Heart right ventricle (tissue), 16 donors: Measurements from ENCODE around the gene RARS1. TPM values are rescaled to one million over a fixed set of nuclear protein-coding genes. Genes with fewer than 3 reads are reported as not detected.

Experiments
- ATAC-seq, 8 donors: fragments of 200-7000 bp; cut with Tn5 transposase; one replicate each; pipeline ENCODE4 v1.9.1; 2020; ENCODE audit warnings: mild to moderate bottlenecking in 8 of 8, moderate library complexity in 8 of 8, moderate number of reproducible peaks in 1 of 8
- DNase-seq, 2 donors: peaks; one replicate each; pipeline ENCODE4 v3.0.0-alpha.2; 2020
- H3K27ac ChIP-seq, 10 donors: fragments of 200-600 bp; sonication (generic) in 2 of 10; one replicate each; pipeline versions ENCODE4 v1.5.0 to v1.8.0; 2020 to 2022; ENCODE audit warnings: mild to moderate bottlenecking in 3 of 10
- H3K27me3 ChIP-seq, 7 donors: fragments of 200-600 bp; one replicate each; pipeline ENCODE4 v1.8.0; 2021 to 2022; ENCODE audit warnings: mild to moderate bottlenecking in 2 of 7
- H3K36me3 ChIP-seq, 9 donors: fragments of 200-600 bp; sonication (generic) in 1 of 9; one replicate each; pipeline versions ENCODE4 v1.5.0 to v1.8.0; 2020 to 2022; ENCODE audit warnings: mild to moderate bottlenecking in 2 of 9
- H3K4me1 ChIP-seq, 9 donors: fragments of 200-600 bp; sonication (generic) in 1 of 9; one replicate each; pipeline versions ENCODE4 v1.5.0 to v1.8.0; 2020 to 2022; ENCODE audit warnings: mild to moderate bottlenecking in 4 of 9
- H3K4me3 ChIP-seq, 10 donors: fragments of 200-600 bp; sonication (generic) in 2 of 10; one replicate each; pipeline versions ENCODE4 v1.5.0 to v1.8.0; 2020 to 2022; ENCODE audit warnings: mild to moderate bottlenecking in 7 of 10, moderate library complexity in 2 of 10
- H3K9me3 ChIP-seq, 11 donors: fragments of 200-600 bp in 10 of 11; sonication (generic) in 2 of 11; one replicate each; pipeline versions ENCODE4 v1.5.0 to v1.8.0; 2013 to 2022; ENCODE audit warnings: mild to moderate bottlenecking in 2 of 11, control low read depth in 1 of 11, moderate library complexity in 1 of 11
- CTCF ChIP-seq, 9 donors: fragments of 200-600 bp; sonication (generic) in 2 of 9; IDR thresholded peaks; one replicate each; pipeline versions ENCODE4 v1.5.0 to v1.8.0; 2021 to 2022; ENCODE audit warnings: antibody characterized with exemption in 9 of 9, mild to moderate bottlenecking in 5 of 9, moderate library complexity in 1 of 9
- WGBS, 2 donors: extraction: QIAGEN DNeasy Blood & Tissue Kit; methylation state at CpG; one replicate each; pipeline ENCODE4 v1.1.7; 2013; ENCODE audit warnings: inconsistent platforms in 1 of 2; 5-methylcytosine and 5-hydroxymethylcytosine counted together
- intact Hi-C, 10 donors: fragments of 100-400 bp; cut with DNase I; formaldehyde crosslinking; loops; one replicate each; pipeline versions ENCODE4 v1.11.1 to v1.14.2; 2022
- long read RNA-seq, 3 donors: library from polyadenylated mRNA; unstranded; transcript quantifications; one replicate each; pipeline ENCODE4 v2.0.0, GENCODE V29; 2020 to 2021
- polyA plus RNA-seq, 2 donors: library from polyadenylated mRNA; stranded (reverse); fragments of 200-250 nt; gene quantifications; one replicate each; pipeline ENCODE4 v1.2.3, GENCODE V29; 2013
- total RNA-seq, 10 donors: library from RNA; stranded (reverse); fragmentation: NEBNext Ultra II Directional in 3 of 10; extraction: Animal tissue kit (Norgen Biotek cat#: 25700) in 3 of 10; gene quantifications; one replicate each; pipeline versions ENCODE4 v1.2.1 to v1.2.4, GENCODE V29; 2021 to 2023
- donor health status: Arrhythmogenic right ventricular cardiomyopathy.
- donor health status: ischemic (EF 13 %, LVEDD 7.1; RV severe dilation, severe dysfunction).
- donor health status: healthy with polysubstance abuse.
- donor health status: DM: no; HTN: yes; CAD: no.
- donor health status: DM: no; HTN: no; CAD: no.
- donor health status: ischemic (EF 25% LVEDD 6.9; RV normal size, moderate dysfunction).
- donor health status: ischemic (EF 25% LVEDD 5.7; RV mildly dilated, moderate dysfunction).
- donor health status: healthy.
- donor health status: DM: yes; HTN: yes; CAD: no.
- donor health status: Ischemic cardiomyopathy.
- donor health status: ischemic (EF 35%, LVEDD 5.7; RV mildly dilated, moderate dysfunction).
- donor health status: nonischemic (EF 11% LVEDD 7.7; RV severe dilation, severe dysfunction).
- donor health status: DM: yes; HTN: yes; CAD: no.
- donor health status: PGD.
- donor health status: ischemic (EF 29% LVEDD 5.4; RV normal size, mild dysfunction).
- donor health status: nonischemic (EF 23%, LVEDD 6.1; RV moderate dilation, normal function).

Gene RARS1
- total RNA-seq (10 to 100 TPM; 43.7 to 52.5 (median 46.0) TPM), polyA plus RNA-seq (10 to 100 TPM; 22.4 to 41.1 TPM)
- long read RNA-seq, donor 1, transcript RARS-201 (15 exons, 2,146 nt), result major isoform, 36 of 44 reads
- long read RNA-seq, donor 1, partial matches to known transcripts, result 6 of 44 reads
- long read RNA-seq, donor 1, other reads (novel, unspliced or antisense), result 2 of 44 reads
- long read RNA-seq, donor 2, transcript RARS-201 (15 exons, 2,146 nt), result major isoform, 44 of 50 reads
- long read RNA-seq, donor 2, partial matches to known transcripts, result 3 of 50 reads
- long read RNA-seq, donor 2, other reads (novel, unspliced or antisense), result 3 of 50 reads
- long read RNA-seq, donor 3, transcript RARS-201 (15 exons, 2,146 nt), result major isoform, 102 of 141 reads
- long read RNA-seq, donor 3, partial matches to known transcripts, result 29 of 141 reads
- long read RNA-seq, donor 3, other reads (novel, unspliced or antisense), result 9 of 141 reads

- DNase-seq (peak; percentile 93 to 94), ATAC-seq (peak; percentile 99 to 100 (median 99))
- Histone ChIP-seq H3K27ac (peak within 1 kb of the TSS in 9 of 10 donors; percentile 71 to 89 (median 80)), H3K36me3 (peaks cover 0 to 37% (median 30%) of the 10 kb centered on the region in 9 donors), H3K9me3 (no peaks in the 10 kb centered on the region), H3K27me3 (peaks cover 0 to 8% (median 0%) of the 10 kb centered on the region in 7 donors), H3K4me3 (peak within 1 kb of the TSS; percentile 68 to 100 (median 93)), H3K4me1 (peaks cover 0 to 20% (median 9%) of the 10 kb centered on the region in 9 donors)
- peak in 8 of 9 donors; percentile 89 to 99 (median 98) for TF ChIP-seq CTCF (IDR thresholded peaks at IDR 0.05)
- WGBS, 2 donors, result 0 to 1% methylated on average over 40 of the region's 40 CpGs
- intact Hi-C loops, result loop anchor here in 6 of 10 donors (2.0 to 10.0 kb wide), 7 partner anchors 88 to 219 kb away; partner anchors contain the start of gene PANK3 (in 5 of the 6)
Measured at GRCh38 chr5:168486136-168486879, at the start of gene RARS1. TSS of gene RARS1 (plus strand) at chr5:168486471. CDS start at chr5:168486499, 28 bp downstream.

- Histone ChIP-seq H3K4me3 (no peak overlapping the region), H3K27me3 (peaks cover 0 to 6% (median 0%) of the 10 kb centered on the region in 7 donors), H3K36me3 (no peaks in the 10 kb centered on the region), H3K9me3 (no peaks in the 10 kb centered on the region), H3K4me1 (no peaks in the 10 kb centered on the region), H3K27ac (no peak overlapping the region)
- no peak for TF ChIP-seq CTCF (IDR thresholded peaks at IDR 0.05)
- ATAC-seq (no peak), DNase-seq (no peak)
- intact Hi-C loops, result no loop called here
- 72 to 78% methylated on average over 5 of the region's 5 CpGs for WGBS, 2 donors
Measured at GRCh38 chr5:168438349-168438748, 47.9 kb upstream of the RARS1 start.

- intact Hi-C loops, result no loop called here
- no peak overlapping the region for H3K4me3 ChIP-seq
- H3K27me3 ChIP-seq, result no peaks in the 10 kb centered on the region
- H3K4me1 ChIP-seq, result peaks cover 0 to 19% (median 5%) of the 10 kb centered on the region in 9 donors
- no peak for TF ChIP-seq CTCF (IDR thresholded peaks at IDR 0.05)
- no peaks in the 10 kb centered on the region for H3K36me3 ChIP-seq
- no peaks in the 10 kb centered on the region for H3K9me3 ChIP-seq
- ATAC-seq, result no peak
- no peak overlapping the region for H3K27ac ChIP-seq
- DNase-seq, result no peak
Measured at GRCh38 chr5:168443533-168443932, 42.7 kb upstream of the RARS1 start.

DNA sequence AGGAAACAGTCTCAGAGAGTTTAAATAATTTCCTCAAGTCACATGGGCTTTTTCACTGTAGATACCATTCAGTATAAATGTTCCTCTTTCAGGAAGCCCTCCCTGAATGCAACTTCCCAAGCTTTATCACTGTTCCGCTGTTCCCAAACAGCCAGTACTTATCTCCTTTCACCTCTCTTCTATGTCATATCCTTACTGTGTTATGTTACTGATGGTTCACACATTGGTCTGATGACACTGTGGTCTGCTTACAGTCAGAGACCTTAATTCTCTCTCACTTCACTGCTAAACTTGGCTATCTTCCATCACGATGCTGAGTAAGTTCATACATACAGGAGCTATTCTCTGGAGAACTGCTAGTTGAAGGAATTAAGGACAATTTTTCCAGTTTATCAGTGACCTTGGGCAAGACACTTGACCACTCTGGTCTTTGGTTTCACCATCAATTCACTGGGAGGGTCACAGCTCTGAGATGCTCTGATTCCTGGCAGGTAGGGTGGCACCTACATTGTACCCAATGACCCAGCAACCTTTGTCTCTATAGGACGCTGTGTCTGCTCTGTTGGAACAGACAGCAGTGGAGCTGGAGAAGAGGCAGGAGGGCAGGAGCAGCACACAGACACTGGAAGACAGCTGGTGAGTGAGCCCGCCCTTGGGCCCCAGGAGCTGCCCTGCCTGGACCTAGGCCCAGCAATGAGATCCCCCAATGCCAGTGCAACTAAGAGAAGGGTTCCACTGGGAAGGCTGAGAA, 42.1 kb upstream of the RARS1 start:
- WGBS, 2 donors, result 40 to 49% methylated on average over 4 of the region's 4 CpGs
- TF ChIP-seq CTCF (IDR thresholded peaks at IDR 0.05), result no peak
- Histone ChIP-seq H3K9me3 (no peaks in the 10 kb centered on the region), H3K4me3 (no peak overlapping the region), H3K27ac (no peak overlapping the region), H3K4me1 (peaks cover 0 to 19% (median 5%) of the 10 kb centered on the region in 9 donors), H3K27me3 (no peaks in the 10 kb centered on the region), H3K36me3 (no peaks in the 10 kb centered on the region)
- DNase-seq (no peak), ATAC-seq (peak in 5 of 8 donors; percentile 53 to 84 (median 77))
- intact Hi-C loops, result no loop called here
